Ovary (tissue), 9 donors: ENCODE measurements around the gene GANC. TPM values are rescaled to one million over a fixed set of nuclear protein-coding genes. Genes with fewer than 3 reads are reported as not detected.

Experiments
- DNase-seq, 5 donors: peaks; one replicate each; pipeline ENCODE4 v3.0.0-alpha.2; 2019 to 2020
- H3K27ac ChIP-seq, 2 donors: fragments of 200-600 bp; one replicate each; pipeline versions ENCODE4 v1.5.1 to v1.8.0; 2019 to 2022
- H3K27me3 ChIP-seq: fragments of 200-600 bp; one replicate; pipeline ENCODE4 v1.8.0; 2022
- H3K36me3 ChIP-seq: fragments of 200-600 bp; sonication (generic); one replicate; pipeline ENCODE4 v1.5.1; 2019
- H3K4me1 ChIP-seq: one replicate; pipeline ENCODE4 v1.8.1; 2013; ENCODE audit warnings: mild to moderate bottlenecking, moderate library complexity; ENCODE audit not compliant: insufficient read depth
- H3K4me3 ChIP-seq: fragments of 200-600 bp; sonication (generic); one replicate; pipeline ENCODE4 v1.5.1; 2017
- H3K9me3 ChIP-seq, 2 donors: fragments of 200-600 bp in 1 of 2; sonication (generic) in 1 of 2; one replicate each; pipeline versions ENCODE4 v1.5.1 to v1.8.1; 2013 to 2019; ENCODE audit warnings: mild to moderate bottlenecking in 1 of 2, moderate library complexity in 1 of 2
- CTCF ChIP-seq, 3 donors: fragments of 450-650 bp in 2 of 3; fragments of 200-600 bp in 1 of 3; IDR thresholded peaks; one replicate each; pipeline versions ENCODE4 v1.5.1 to v1.8.0; 2016 to 2022; ENCODE audit warnings: antibody characterized with exemption in 3 of 3, mild to moderate bottlenecking in 1 of 3
- EP300 ChIP-seq: sonication (generic); formaldehyde crosslinking; IDR thresholded peaks from one replicate; pipeline ENCODE4 v1.6.1; 2017; ENCODE audit warnings: antibody characterized with exemption
- POLR2A ChIP-seq: fragments of 450-650 bp; IDR thresholded peaks from one replicate; pipeline ENCODE4 v1.6.1; 2017; ENCODE audit warnings: antibody characterized with exemption, mild to moderate bottlenecking, moderate library complexity
- WGBS, 3 donors: extraction: QIAGEN DNeasy Blood & Tissue Kit in 1 of 3; methylation state at CpG; one replicate each; pipeline versions ENCODE4 v1.1.5 to v1.1.7; 2013 to 2017; 5-methylcytosine and 5-hydroxymethylcytosine counted together
- intact Hi-C, 4 donors: fragments of 100-400 bp; cut with DNase I; formaldehyde crosslinking; loops; one replicate each; pipeline versions ENCODE4 v1.11.0 to v1.15.1; 2022 to 2023
- polyA plus RNA-seq, 2 donors: library from polyadenylated mRNA; stranded (reverse); fragments of 200-250 nt in 1 of 2; fragments of 350-450 nt in 1 of 2; fragmentation: Illumina TruSeq in 1 of 2; extraction: RNeasy Lipid Tissue Mini Kit (QIAGEN cat#74804) in 1 of 2; gene quantifications; one replicate each; pipeline ENCODE4 v1.2.3, GENCODE V29; 2013 to 2014
- total RNA-seq, 7 donors: library from RNA; depleted of rRNA in 2 of 7; stranded (reverse); fragments of >200 nt in 2 of 7; fragmentation: NEBNext Ultra II Directional in 3 of 7; extraction: Animal tissue kit (Norgen Biotek cat#: 25700) in 3 of 7; gene quantifications; one replicate each; pipeline versions ENCODE4 v1.1.0 to v1.2.4, GENCODE V29; 2016 to 2023
- donor health status: DM: no; HTN: no; CAD: no; lungs with moderate emphysema.
- donor health status: DM: no; HTN: no; CAD: no.
- donor health status: Bipolar disorder and iron deficiency.
- donor health status: DM: yes; HTN: yes; CAD: no.
- donor health status: DM: no; HTN: no; CAD: no.
- donor health status: DM: yes; HTN: yes; CAD: no.

GANC gene
- total and polyA plus RNA-seq, 9 donors, result 10.0 to 31.5 (median 28.1) TPM

- 40 to 50% (median 49%) methylated on average over 4 of the region's 4 CpGs for WGBS, 3 donors
These were observed 102.9 kb downstream of the GANC start for GRCh38 chr15:42375941-42376340.

GRCh38 chr15:42378011-42378410 is 105.0 kb downstream of the GANC start:
- 82 to 87% (median 83%) methylated on average over 8 of the region's 8 CpGs for WGBS, 3 donors
- Histone ChIP-seq H3K27me3 (no peaks in the 10 kb centered on the region), H3K4me3 (no peak overlapping the region), H3K27ac (no peak overlapping the region), H3K9me3 (peaks cover 0 to 3% of the 10 kb centered on the region in 2 donors), H3K36me3 (no peaks in the 10 kb centered on the region), H3K4me1 (no peaks in the 10 kb centered on the region)
- intact Hi-C loops, result no loop called here
- DNase-seq, result no peak
- TF ChIP-seq CTCF (IDR thresholded peaks at IDR 0.05) (no peak), EP300 (no peak), POLR2A (no peak)

More at GRCh38 chr15:42375941-42376340, 102.9 kb downstream of the GANC start:
- intact Hi-C loops, result no loop called here
- Histone ChIP-seq H3K4me3 (no peak overlapping the region), H3K9me3 (peaks cover 0 to 3% of the 10 kb centered on the region in 2 donors), H3K36me3 (no peaks in the 10 kb centered on the region), H3K27ac (no peak overlapping the region), H3K27me3 (no peaks in the 10 kb centered on the region), H3K4me1 (no peaks in the 10 kb centered on the region)
- TF ChIP-seq POLR2A (no peak), CTCF (IDR thresholded peaks at IDR 0.05) (no peak), EP300 (no peak)
- no peak for DNase-seq

- Histone ChIP-seq H3K4me3 (no peak overlapping the region), H3K36me3 (no peaks in the 10 kb centered on the region), H3K4me1 (peaks cover 5% of the 10 kb centered on the region), H3K27me3 (no peaks in the 10 kb centered on the region), H3K27ac (no peak overlapping the region), H3K9me3 (no peaks in the 10 kb centered on the region)
- no peak for DNase-seq
- no peak for TF ChIP-seq CTCF (IDR thresholded peaks at IDR 0.05)
- no peak for TF ChIP-seq POLR2A
- no peak for TF ChIP-seq EP300
- intact Hi-C loops, result no loop called here
- 60 to 69% (median 63%) methylated on average over 4 of the region's 4 CpGs for WGBS, 3 donors
These were observed 111.6 kb downstream of the GANC start for GRCh38 chr15:42384597-42384996.

- H3K9me3 ChIP-seq, result no peaks in the 10 kb centered on the region
- WGBS, 3 donors, result 65 to 69% (median 67%) methylated on average over 5 of the region's 5 CpGs
- no peaks in the 10 kb centered on the region for H3K36me3 ChIP-seq
- intact Hi-C loops, result no loop called here
- H3K27me3 ChIP-seq, result no peaks in the 10 kb centered on the region
- TF ChIP-seq POLR2A (no peak), EP300 (no peak), CTCF (IDR thresholded peaks at IDR 0.05) (no peak)
- H3K27ac ChIP-seq, result no peak overlapping the region
- peaks cover 5% of the 10 kb centered on the region for H3K4me1 ChIP-seq
- DNase-seq, result no peak
- H3K4me3 ChIP-seq, result no peak overlapping the region
These were observed 112.4 kb downstream of the GANC start for GRCh38 chr15:42385206-42385979.
